Hematopoietic multipotent progenitor cell treated with erythropoietin and hydrocortisone succinate and interleukin-3 and kit ligand, for 4 days (in vitro differentiated cells): ENCODE measurements around the gene TGFBRAP1.
A peak's percentile ranks its signal among the peaks of the same experiment; 100 is the strongest.

ENCODE experiments used
- DNase-seq: peaks from one replicate; pipeline ENCODE4 v3.0.0-alpha.2; 2015

TGFBRAP1 gene

DNA sequence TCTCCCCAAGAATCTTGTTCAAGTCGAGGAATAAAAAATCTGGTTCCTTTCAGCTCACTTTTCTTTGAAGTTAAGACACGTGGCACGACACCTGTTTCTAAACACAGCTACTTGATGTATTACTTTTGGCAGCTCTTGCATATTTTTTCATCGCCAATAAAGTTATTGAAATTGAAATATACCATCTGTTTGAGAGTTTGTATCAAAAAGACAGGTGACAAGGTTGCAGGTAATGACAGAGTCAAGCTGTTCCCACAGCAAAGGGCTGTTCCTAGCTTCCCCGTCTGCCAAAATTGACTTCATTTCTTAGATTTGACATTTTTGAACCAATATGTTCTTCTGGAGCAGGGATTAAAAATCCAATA lies 93.5 kb downstream of the TGFBRAP1 start:
- DNase-seq, result no peak

DNA sequence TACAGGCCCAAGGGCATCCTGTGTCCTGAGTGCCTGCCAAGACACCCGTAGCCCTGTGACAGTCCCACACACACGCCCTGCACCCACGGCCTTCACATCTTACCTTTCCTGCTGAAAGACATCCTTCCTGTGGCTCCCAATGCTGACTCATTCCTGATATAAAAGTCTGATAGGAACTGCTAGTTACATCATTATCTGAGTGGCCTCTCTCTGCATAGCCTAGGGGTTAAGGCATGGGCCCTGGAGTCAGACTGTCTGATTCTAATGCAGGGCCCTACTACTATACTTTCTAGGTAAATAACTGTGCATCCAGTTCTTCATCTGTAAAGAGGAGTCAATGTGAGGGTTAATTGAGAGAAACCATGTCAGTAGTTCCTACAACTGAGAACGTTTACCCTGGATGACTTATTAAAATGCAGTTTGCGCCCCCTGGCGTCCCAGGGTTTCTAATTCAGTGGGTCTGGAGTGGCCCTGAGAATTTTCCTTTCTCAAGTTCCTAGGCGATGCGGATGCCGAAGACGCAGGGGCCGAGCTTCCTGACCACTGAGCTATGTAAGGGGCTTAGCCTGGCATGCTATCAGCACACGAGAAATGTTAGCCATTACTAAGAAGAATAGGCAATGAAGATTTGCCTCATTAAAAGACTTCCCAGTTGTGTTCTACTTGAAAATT lies 94.0 kb downstream of the TGFBRAP1 start:
- peak; percentile 92 for DNase-seq

DNA sequence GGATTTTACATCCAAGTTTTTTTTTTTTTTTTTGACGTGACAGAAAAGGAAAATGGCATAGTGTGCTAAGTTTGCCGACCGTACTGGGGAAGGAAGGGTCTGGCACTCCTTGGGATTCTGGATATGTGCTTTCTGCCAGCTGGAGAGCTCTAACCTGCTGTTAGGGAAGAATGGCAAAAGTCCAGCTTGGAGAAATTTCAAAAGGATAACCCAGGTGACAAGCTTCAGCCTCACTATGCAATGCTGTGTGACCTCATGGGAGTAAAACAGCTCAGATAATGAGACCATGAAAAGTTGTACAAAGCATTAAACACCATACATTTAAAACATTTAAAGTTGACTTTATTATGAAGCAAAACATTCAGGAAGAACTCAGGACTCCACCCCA lies 98.3 kb downstream of the TGFBRAP1 start:
- DNase-seq, result no peak

DNA sequence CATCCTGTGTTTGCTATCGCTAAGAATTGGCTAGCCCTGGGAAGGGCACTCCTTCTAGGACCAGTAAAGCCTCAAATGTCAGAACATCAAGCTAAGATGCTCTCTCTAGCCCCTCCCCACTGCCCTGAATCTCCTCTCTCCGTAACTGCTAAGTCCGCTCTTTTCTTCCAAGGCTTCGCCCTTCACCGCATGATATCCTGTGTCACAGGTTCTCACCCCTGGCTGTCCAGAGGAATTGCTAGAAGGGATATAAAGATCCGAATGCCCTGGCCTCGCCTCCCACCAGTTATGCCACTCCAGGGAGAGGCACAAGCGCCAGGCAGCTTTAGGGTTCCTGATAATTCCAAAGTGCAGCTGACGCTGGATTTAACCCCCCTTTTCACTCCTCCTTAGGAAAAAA lies 105.1 kb downstream of the TGFBRAP1 start:
- DNase-seq, result no peak

DNA sequence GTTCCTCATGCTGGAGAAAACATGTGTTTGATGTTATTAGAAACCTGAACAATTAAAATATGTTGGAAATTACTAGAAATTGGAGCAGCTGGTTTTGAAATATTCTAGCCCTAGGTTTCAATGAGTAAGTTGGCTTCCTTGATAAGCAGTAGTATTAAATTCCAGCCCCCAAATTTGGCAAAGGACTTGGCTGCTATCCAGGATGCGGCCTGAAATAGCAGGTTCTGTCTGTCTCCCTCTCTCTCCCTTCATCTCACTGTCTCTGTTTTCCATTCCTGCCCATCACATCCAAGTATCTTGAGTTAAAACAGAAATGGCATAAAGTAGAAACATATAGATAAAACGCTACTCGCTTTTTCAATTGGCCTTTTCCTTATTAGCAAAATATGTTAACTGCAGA lies 108.9 kb downstream of the TGFBRAP1 start:
- DNase-seq, result no peak

DNA sequence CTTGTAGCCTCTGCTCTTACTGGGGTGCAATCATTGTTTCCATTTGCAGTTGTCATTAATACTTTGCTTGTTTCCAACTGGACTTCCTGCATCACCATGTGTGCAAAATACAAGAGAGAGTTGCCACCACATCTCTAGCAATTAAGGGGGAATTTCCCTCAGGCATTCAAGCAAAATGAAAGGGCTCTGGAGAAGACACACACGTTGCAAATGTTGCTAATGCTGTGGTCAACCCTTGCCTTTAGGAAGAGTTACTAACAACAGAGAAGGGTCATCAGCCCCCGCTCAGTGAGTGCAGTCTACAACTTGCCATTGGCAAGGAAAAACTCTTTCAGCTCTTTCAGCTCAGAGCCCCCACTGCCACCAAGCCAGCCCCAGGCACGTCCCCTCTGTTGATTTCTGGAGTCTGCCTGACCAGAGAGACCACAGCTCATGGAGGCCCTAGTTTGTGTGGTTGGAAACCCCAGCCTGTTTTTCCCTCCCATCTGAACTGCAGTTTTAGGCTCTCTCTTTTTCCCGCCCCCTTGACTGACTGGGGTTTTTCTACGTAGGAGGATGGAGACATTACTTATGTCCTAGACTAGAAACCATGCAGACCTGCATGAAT lies 113.8 kb downstream of the TGFBRAP1 start:
- DNase-seq, result no peak
